Retinal pigment epithelial cell (primary cell): Measurements from ENCODE around the gene PARM1.

ENCODE experiments used
- DNase-seq: peaks from one replicate; pipeline ENCODE4 v3.0.0-alpha.2; 2010; ENCODE audit warnings: low read depth
- H3K4me3 ChIP-seq: 2 replicates; pipeline ENCODE4 v1.5.1; 2011; ENCODE audit warnings: mild to moderate bottlenecking, low read length, control low read depth, moderate library complexity
- CTCF ChIP-seq: conservative IDR thresholded peaks from 2 replicates; pipeline ENCODE4 v1.5.1; 2011; ENCODE audit warnings: low read depth, low read length, control low read depth, inconsistent platforms

PARM1 gene

GRCh38 chr4:75009138-75009537 lies 76.2 kb downstream of the PARM1 start:
- no peak overlapping the region for H3K4me3 ChIP-seq
- no peak for TF ChIP-seq CTCF
- DNase-seq, result no peak

- no peak for TF ChIP-seq CTCF
- H3K4me3 ChIP-seq, result no peak overlapping the region
- no peak for DNase-seq
These were observed 78.3 kb downstream of the PARM1 start for GRCh38 chr4:75011131-75011795.

- no peak for TF ChIP-seq CTCF
- H3K4me3 ChIP-seq, result no peak overlapping the region
- DNase-seq, result no peak
These were observed 82.7 kb downstream of the PARM1 start for GRCh38 chr4:75015627-75016026.

GRCh38 chr4:75016472-75016871 lies 83.6 kb downstream of the PARM1 start:
- no peak for DNase-seq
- no peak overlapping the region for H3K4me3 ChIP-seq
- no peak for TF ChIP-seq CTCF

- no peak for TF ChIP-seq CTCF
- DNase-seq, result no peak
- H3K4me3 ChIP-seq, result no peak overlapping the region
These were observed 86.0 kb downstream of the PARM1 start for GRCh38 chr4:75018811-75019479.

GRCh38 chr4:75025431-75025830 lies 92.5 kb downstream of the PARM1 start:
- no peak for DNase-seq
- H3K4me3 ChIP-seq, result no peak overlapping the region
- no peak for TF ChIP-seq CTCF
